Tibial nerve (tissue), 4 donors: Measurements from ENCODE around the gene CAMK1D. TPM values are rescaled to one million over a fixed set of nuclear protein-coding genes. Genes with fewer than 3 reads are reported as not detected.
A peak's percentile ranks its signal among the peaks of the same experiment; 100 is the strongest.
"Not testable (repeated sequence)": the region's sequence is repeated elsewhere in the genome, so short reads cannot be mapped to it uniquely, and the experiment has no call there.

Source experiments
- DNase-seq, 2 donors: peaks; one replicate each; pipeline ENCODE4 v3.0.0-alpha.2; 2019; ENCODE audit warnings: low spot score in 2 of 2
- H3K27ac ChIP-seq, 4 donors: fragments of 200-600 bp; sonication (generic) in 3 of 4; one replicate each; pipeline ENCODE4 v1.5.1; 2017 to 2019; ENCODE audit warnings: mild to moderate bottlenecking in 1 of 4
- H3K27me3 ChIP-seq, 2 donors: fragments of 200-600 bp; sonication (generic) in 1 of 2; one replicate each; pipeline versions ENCODE4 v1.5.1 to v1.6.0; 2017 to 2019
- H3K36me3 ChIP-seq, 3 donors: fragments of 200-600 bp; sonication (generic); one replicate each; pipeline ENCODE4 v1.5.1; 2018 to 2019
- H3K4me1 ChIP-seq, 4 donors: fragments of 200-600 bp; sonication (generic) in 3 of 4; one replicate each; pipeline ENCODE4 v1.5.1; 2017 to 2019
- H3K4me3 ChIP-seq, 4 donors: fragments of 200-600 bp; sonication (generic) in 3 of 4; one replicate each; pipeline ENCODE4 v1.5.1; 2017 to 2019; ENCODE audit warnings: mild to moderate bottlenecking in 1 of 4, moderate library complexity in 1 of 4
- H3K9me3 ChIP-seq, 4 donors: fragments of 200-600 bp; sonication (generic) in 3 of 4; one replicate each; pipeline ENCODE4 v1.5.1; 2017 to 2019
- EP300 ChIP-seq, 2 donors: sonication (generic); formaldehyde crosslinking; IDR thresholded peaks; one replicate each; pipeline ENCODE4 v1.6.1; 2017; ENCODE audit warnings: antibody characterized with exemption in 2 of 2, mild to moderate bottlenecking in 1 of 2
- POLR2A ChIP-seq, 2 donors: fragments of 450-650 bp; IDR thresholded peaks; one replicate each; pipeline ENCODE4 v1.6.1; 2017; ENCODE audit warnings: antibody characterized with exemption in 2 of 2, mild to moderate bottlenecking in 2 of 2, moderate library complexity in 2 of 2
- WGBS, 2 donors: methylation state at CpG; one replicate each; pipeline ENCODE4 v1.1.5; 2018; 5-methylcytosine and 5-hydroxymethylcytosine counted together
- total RNA-seq, 4 donors: library from RNA; depleted of rRNA; stranded (reverse); fragments of >200 nt; gene quantifications; one replicate each; pipeline ENCODE4 v1.1.0, GENCODE V29; 2016
- TF ChIP-seq, protein P1 (sequence below), 5 experiments: fragments of 200-600 bp in 3 of 5; fragments of 450-650 bp in 2 of 5; sonication (generic) in 3 of 5; IDR thresholded peaks; one replicate each; pipeline ENCODE4 v1.5.1; 2016 to 2019; ENCODE audit warnings: antibody characterized with exemption in 5 of 5, mild to moderate bottlenecking in 3 of 5, moderate library complexity in 2 of 5

CAMK1D gene
- total RNA-seq, 4 donors from 2014 or later = 6.9 to 20.5 (median 17.2) TPM

DNA sequence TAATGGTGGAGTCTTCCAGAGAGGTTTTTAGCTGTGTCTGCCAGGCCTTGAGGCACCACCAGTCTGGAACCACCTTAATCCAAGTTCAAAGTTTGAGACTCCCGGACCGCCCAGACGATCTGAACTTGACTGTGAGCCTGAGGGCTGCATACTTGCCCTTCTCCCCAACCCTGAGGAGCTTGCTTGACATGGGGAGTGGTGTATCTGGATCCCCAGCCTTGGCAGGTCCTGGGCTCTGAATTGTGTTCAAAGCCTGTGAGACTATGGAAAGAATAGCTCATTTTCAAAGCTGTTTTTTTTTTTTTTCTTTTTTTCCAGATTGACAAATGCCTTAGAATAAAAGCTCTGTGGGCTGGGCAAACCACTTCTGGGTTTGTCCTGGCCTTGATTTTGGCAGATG, 22.3 kb upstream of the CAMK1D start:
- H3K27ac ChIP-seq = peak overlapping the region in 1 of 4 donors; percentile 29
- TF ChIP-seq EP300 (IDR thresholded peaks at IDR 0.05) = no peak
- no peak for TF ChIP-seq POLR2A (IDR thresholded peaks at IDR 0.05)
- TF ChIP-seq, protein P1, sequence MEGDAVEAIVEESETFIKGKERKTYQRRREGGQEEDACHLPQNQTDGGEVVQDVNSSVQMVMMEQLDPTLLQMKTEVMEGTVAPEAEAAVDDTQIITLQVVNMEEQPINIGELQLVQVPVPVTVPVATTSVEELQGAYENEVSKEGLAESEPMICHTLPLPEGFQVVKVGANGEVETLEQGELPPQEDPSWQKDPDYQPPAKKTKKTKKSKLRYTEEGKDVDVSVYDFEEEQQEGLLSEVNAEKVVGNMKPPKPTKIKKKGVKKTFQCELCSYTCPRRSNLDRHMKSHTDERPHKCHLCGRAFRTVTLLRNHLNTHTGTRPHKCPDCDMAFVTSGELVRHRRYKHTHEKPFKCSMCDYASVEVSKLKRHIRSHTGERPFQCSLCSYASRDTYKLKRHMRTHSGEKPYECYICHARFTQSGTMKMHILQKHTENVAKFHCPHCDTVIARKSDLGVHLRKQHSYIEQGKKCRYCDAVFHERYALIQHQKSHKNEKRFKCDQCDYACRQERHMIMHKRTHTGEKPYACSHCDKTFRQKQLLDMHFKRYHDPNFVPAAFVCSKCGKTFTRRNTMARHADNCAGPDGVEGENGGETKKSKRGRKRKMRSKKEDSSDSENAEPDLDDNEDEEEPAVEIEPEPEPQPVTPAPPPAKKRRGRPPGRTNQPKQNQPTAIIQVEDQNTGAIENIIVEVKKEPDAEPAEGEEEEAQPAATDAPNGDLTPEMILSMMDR (IDR thresholded peaks at IDR 0.05) = no peak
- no peaks in the 10 kb centered on the region for H3K27me3 ChIP-seq
- no peak overlapping the region for H3K4me3 ChIP-seq
- H3K4me1 ChIP-seq = peaks cover 0 to 5% (median 0%) of the 10 kb centered on the region in 4 donors
- 63 to 69% methylated on average over 3 of the region's 3 CpGs for WGBS, 2 donors
- H3K36me3 ChIP-seq = no peaks in the 10 kb centered on the region
- DNase-seq = no peak
- H3K9me3 ChIP-seq = no peaks in the 10 kb centered on the region

DNA sequence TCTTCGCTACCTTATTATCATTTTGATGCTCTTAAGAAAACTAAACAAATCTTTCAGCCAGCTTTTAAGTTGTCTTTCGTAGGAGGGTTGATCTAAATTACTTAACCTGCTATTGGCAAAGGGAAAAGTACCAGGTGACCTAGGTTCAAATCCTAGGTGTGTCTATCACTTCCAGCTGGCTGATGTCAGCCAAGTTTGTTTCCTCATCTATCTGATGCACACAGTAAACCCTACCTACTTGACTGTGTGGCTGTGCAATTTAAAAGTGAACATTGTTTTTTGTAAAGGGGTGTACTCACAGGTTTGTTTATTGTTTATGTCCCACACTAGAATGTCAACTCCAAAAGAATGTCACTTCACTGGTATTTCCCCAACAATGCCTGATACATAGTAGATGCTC, 21.9 kb upstream of the CAMK1D start:
- peaks cover 0 to 8% (median 0%) of the 10 kb centered on the region in 4 donors for H3K4me1 ChIP-seq
- H3K27ac ChIP-seq = no peak overlapping the region
- no peak overlapping the region for H3K4me3 ChIP-seq
- no peaks in the 10 kb centered on the region for H3K9me3 ChIP-seq
- no peaks in the 10 kb centered on the region for H3K27me3 ChIP-seq
- H3K36me3 ChIP-seq = no peaks in the 10 kb centered on the region
- 81 to 86% methylated on average over 2 of the region's 2 CpGs for whole genome bisulfite sequencing, 2 donors
- TF ChIP-seq EP300 (IDR thresholded peaks at IDR 0.05) = no peak
- TF ChIP-seq, protein P1 (IDR thresholded peaks at IDR 0.05) = no peak
- TF ChIP-seq POLR2A (IDR thresholded peaks at IDR 0.05) = no peak
- DNase-seq = no peak

DNA sequence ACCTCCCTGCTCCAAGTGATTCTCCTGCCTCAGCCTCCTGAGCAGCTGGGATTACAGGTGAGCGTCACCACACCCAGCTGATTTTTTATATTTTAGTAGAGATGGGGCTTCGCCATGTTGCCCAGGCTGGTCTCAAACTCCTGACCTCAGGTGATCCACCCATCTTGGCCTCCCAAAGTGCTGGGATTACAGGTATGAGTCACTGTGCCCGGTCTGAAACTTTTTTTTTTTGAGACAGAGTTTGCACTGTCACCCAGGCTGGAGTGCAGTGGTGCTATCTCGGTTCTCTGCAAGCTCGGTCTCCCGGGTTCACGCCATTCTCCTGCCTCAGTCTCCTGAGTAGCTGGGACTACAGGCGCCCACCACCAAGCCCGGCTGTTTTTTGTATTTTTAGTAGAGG, 21.0 kb upstream of the CAMK1D start:
- H3K4me3 ChIP-seq, H3K9me3 ChIP-seq, H3K27me3 ChIP-seq, DNase-seq, H3K27ac ChIP-seq, H3K36me3 ChIP-seq: not testable (repeated sequence)
- H3K4me1 ChIP-seq = peaks cover 0 to 16% (median 3%) of the 10 kb centered on the region in 4 donors
- WGBS, 2 donors = 92 to 97% methylated on average over 8 to 9 of the region's 9 CpGs

DNA sequence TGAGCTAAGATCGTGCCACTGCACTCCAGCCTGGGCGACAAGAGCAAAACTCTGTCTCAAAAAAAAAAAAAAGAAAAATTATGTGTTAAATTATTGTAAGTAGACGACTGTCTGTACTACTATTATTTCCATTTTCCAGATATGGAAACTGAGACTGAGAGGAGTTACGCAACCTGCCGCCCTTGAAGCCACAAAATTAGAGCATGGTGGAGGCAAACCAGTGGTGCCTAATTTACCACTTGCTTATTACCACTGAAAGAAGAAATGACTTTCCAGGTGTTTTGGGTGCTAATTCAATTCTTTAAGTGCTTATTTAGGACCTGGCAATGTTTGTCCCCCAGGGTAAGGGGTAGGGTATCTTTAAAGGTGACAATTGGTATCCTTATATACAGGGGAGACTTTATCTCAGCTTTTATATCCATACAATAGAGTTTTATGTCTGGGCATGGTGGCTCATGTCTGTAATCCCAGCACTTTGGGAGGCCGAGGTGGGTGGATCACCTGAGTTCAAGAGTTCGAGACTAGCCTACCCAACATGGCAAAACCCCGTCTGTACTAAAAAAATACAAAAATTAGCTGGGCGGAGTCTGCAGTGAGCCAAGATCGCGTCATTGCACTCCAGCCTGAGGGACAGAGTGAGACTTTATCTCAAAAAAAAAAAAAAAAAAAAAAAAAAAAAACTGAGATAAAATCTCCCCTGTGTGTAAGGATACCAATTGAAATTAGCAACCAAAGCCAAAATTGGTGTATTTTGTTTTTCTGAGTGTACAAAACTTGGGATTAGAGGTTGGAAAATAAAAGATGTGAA, 16.6 kb upstream of the CAMK1D start:
- Histone ChIP-seq H3K4me1 (peaks cover 0 to 27% (median 10%) of the 10 kb centered on the region in 4 donors), H3K27ac (peak overlapping the region in 3 of 4 donors; percentile 40 to 80 (median 65)), H3K4me3 (no peak overlapping the region), H3K36me3 (no peaks in the 10 kb centered on the region), H3K9me3 (no peaks in the 10 kb centered on the region), H3K27me3 (no peaks in the 10 kb centered on the region)
- TF ChIP-seq EP300 (IDR thresholded peaks at IDR 0.05) = no peak
- TF ChIP-seq, protein P1 (IDR thresholded peaks at IDR 0.05) = no peak
- TF ChIP-seq POLR2A (IDR thresholded peaks at IDR 0.05) = no peak
- DNase-seq = no peak
- 74 to 80% methylated on average over 11 of the region's 11 CpGs for WGBS, 2 donors

DNA sequence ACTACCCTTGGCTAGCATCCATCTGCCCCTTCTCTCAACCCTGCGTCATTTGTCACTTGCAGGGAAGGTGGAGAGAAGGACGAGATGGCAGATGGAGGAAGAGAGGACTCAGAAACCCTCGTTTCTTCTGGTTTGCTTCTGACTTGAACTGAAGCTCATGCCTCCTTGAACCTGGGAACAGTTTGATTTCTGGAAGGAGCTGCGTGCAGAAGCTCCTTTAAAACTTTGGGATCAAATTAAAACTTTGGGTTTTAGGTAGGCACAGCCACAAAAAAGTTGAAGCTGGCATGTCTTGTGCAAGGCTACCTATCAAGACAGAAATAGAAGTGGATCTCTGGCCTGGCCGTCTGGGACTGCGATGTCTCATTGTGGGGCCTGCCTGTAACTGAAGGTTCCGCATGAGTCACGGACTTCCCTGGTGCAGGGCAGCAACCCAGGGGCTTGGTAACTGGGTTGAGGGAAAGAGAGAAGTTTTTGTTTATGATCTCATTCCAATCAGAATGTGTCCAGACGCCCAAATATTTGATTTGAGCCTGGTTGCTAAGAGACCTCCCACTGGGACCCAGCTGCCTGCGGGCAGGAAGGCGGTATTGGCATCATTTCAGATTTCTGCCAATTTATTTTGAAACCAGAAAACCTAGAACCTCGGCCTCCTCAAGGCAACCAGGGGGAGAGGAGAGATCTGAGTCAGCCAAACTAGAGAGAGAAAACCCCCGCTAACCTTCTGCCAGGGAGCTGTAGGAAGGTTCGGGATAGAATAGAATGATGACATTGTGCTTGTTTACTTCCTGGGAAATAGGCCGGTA, 15.8 kb upstream of the CAMK1D start:
- Histone ChIP-seq H3K4me3 (no peak overlapping the region), H3K27me3 (no peaks in the 10 kb centered on the region), H3K36me3 (no peaks in the 10 kb centered on the region), H3K4me1 (peaks cover 0 to 27% (median 10%) of the 10 kb centered on the region in 4 donors), H3K27ac (peak overlapping the region in 3 of 4 donors; percentile 40 to 80 (median 65)), H3K9me3 (no peaks in the 10 kb centered on the region)
- DNase-seq = peak; percentile 42 to 50
- TF ChIP-seq EP300 (IDR thresholded peaks at IDR 0.05) = peak in 1 of 2 donors; percentile 17
- TF ChIP-seq, protein P1 (IDR thresholded peaks at IDR 0.05) = no peak
- 21 to 24% methylated on average over 15 of the region's 15 CpGs for WGBS, 2 donors
